ENCODE data around the gene BPI. TPM values are rescaled to one million over a fixed set of nuclear protein-coding genes. Genes with fewer than 3 reads are reported as not detected.

Gene BPI
- total and polyA plus RNA-seq, 12 donors, result 0.01 to 1.6 (median 0.15) TPM; not detected in 7

DNA sequence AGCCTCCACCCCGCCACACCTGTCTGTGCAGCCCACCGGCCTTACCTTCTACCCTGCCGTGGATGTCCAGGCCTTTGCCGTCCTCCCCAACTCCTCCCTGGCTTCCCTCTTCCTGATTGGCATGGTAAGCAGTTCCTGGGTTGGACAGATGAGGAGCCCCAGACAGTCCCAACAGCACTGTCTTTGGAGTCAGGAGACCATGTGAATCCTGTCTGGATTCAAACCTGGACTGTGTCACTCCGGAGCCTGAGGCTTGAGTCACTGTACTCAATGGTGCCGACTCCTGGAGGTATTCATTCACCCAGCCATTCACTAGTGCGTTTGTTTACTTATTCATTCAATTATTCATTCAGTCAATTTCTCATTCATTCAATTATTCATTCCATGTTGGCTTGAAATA is 22.4 kb downstream of the BPI start:
- intact Hi-C loops (cut with DNase I), result loop anchor here in 3 of 10 donors (2.0 to 10.0 kb wide), 3 partner anchors 81 to 762 kb away; no protein-coding TSS in a partner anchor
- TF ChIP-seq CTCF (IDR thresholded peaks at IDR 0.05), result no peak

DNA sequence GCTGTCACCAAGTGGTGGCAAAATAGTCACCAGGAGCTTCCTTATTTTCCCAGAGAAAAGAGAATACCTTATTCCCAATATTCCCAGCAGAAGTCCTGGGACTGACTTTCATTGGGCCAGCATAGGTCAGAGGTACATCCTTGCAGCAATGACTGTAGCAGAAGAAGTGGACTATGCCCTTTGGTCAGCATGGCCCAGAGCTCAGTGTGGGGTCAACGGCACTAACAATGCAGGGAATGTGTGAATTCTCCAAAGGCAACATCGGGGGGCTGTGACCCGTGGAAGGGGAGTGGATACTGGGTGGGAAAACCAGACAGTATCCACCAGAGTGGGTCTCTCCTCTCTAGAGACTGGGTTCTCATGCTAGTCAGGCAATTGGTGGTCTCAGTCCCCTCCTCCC is 26.7 kb downstream of the BPI start:
- Histone ChIP-seq H3K36me3 (no peaks in the 10 kb centered on the region), H3K27me3 (peaks cover 0 to 35% (median 18%) of the 10 kb centered on the region in 7 donors), H3K4me3 (no peak overlapping the region), H3K27ac (no peak overlapping the region), H3K4me1 (no peaks in the 10 kb centered on the region), H3K9me3 (no peaks in the 10 kb centered on the region)
- no peak for TF ChIP-seq CTCF (IDR thresholded peaks at IDR 0.05)
- ATAC-seq (no peak), DNase-seq (no peak)
- intact Hi-C loops (cut with DNase I), result no loop called here
- WGBS, 2 donors, result 44 to 58% methylated on average over 3 of the region's 3 CpGs

More for the DNA sequence above, 22.4 kb downstream of the BPI start:
- ATAC-seq (no peak), DNase-seq (no peak)
- peaks cover 0 to 25% (median 16%) of the 10 kb centered on the region in 7 donors for H3K27me3 ChIP-seq
- H3K4me3 ChIP-seq, result no peak overlapping the region
- H3K4me1 ChIP-seq, result no peaks in the 10 kb centered on the region
- 85 to 87% methylated on average over 7 of the region's 7 CpGs for WGBS, 2 donors
- peaks cover 0 to 3% (median 0%) of the 10 kb centered on the region in 11 donors for H3K9me3 ChIP-seq
- H3K36me3 ChIP-seq, result no peaks in the 10 kb centered on the region
- no peak overlapping the region for H3K27ac ChIP-seq

DNA sequence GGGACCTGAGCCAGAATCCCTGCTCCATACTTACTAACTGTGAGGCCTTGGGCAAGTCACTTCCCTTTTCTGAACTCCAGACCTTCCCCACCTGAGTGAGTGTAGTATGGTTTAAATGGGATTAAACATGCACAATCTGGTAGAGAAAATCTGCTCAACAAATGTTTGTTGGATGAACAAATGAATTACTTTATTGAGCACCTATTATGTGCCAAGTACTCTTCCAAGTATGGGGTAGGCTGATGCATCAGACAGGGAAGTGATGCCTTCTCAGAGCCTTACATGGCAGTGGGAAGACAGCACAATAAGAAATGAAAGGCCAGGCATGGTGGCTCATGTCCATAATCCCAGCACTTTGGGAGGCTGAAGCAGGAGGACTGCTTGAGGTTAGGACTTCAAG is 27.3 kb downstream of the BPI start:
- Histone ChIP-seq H3K4me3 (no peak overlapping the region), H3K4me1 (no peaks in the 10 kb centered on the region), H3K9me3 (no peaks in the 10 kb centered on the region), H3K27ac (no peak overlapping the region), H3K27me3 (peaks cover 0 to 39% (median 19%) of the 10 kb centered on the region in 7 donors), H3K36me3 (no peaks in the 10 kb centered on the region)
- TF ChIP-seq CTCF (IDR thresholded peaks at IDR 0.05), result no peak
- ATAC-seq, result no peak
- no peak for DNase-seq
- intact Hi-C loops (cut with DNase I), result no loop called here

GRCh38 chr20:38331814-38332213 is 27.9 kb downstream of the BPI start:
- H3K9me3 ChIP-seq, result no peaks in the 10 kb centered on the region
- H3K27me3 ChIP-seq, result peaks cover 0 to 42% (median 22%) of the 10 kb centered on the region in 7 donors
- no peak overlapping the region for H3K27ac ChIP-seq
- H3K4me1 ChIP-seq, result no peaks in the 10 kb centered on the region
- no peak for TF ChIP-seq CTCF (IDR thresholded peaks at IDR 0.05)
- no peak overlapping the region for H3K4me3 ChIP-seq
- intact Hi-C loops (cut with DNase I), result no loop called here
- 75 to 76% methylated on average over 8 of the region's 8 CpGs for WGBS, 2 donors
- ATAC-seq (no peak), DNase-seq (no peak)
- H3K36me3 ChIP-seq, result no peaks in the 10 kb centered on the region
